ENCODE results near the gene ASAP2. TPM values are rescaled to one million over a fixed set of nuclear protein-coding genes. Genes with fewer than 3 reads are reported as not detected.

ASAP2 gene
- total RNA-seq, 2 experiments from 2014 or later: 0.16 TPM; not detected in 1

DNA sequence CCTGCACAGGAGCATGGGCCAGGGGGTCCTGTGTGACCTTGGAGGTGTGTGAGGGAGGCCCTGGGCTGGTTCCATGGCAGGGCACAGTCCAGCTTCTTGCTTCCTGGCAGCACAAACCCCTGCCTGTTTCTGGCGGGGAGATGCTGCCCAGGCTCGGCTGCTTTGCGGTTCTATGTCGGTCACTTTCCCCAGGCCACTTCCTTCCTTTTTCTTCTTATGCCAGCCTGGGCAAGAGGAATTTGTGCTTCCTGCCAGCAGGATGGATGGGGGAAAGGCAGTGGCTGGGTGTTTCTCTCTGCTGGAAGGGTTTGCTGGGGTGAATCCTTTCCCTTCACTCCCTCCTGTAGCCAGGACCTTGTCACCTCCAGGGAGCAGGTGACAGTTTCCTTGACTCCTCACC lies 24.3 kb downstream of the ASAP2 start:
- no peak for ATAC-seq (ENCODE audit: poor library complexity)
- peaks cover 0 to 10% of the 10 kb centered on the region in 2 experiments for H3K27me3 ChIP-seq (ENCODE audit: control insufficient read depth in 1 of 2, insufficient read depth in 2 of 2, low read length in 2 of 2)
- H3K4me1 ChIP-seq (ENCODE audit: insufficient read depth, low read length): no peaks in the 10 kb centered on the region
- Mint-ChIP-seq H3K4me1 (ENCODE audit: low read depth) (no peaks in the 10 kb centered on the region), H3K27me3 (peaks cover 25% of the 10 kb centered on the region), H3K9me3 (no peaks in the 10 kb centered on the region), H3K27ac (no peak overlapping the region), H3K36me3 (ENCODE audit: low read depth) (no peaks in the 10 kb centered on the region), H3K4me3 (no peak overlapping the region)
- H3K4me3 ChIP-seq (ENCODE audit: low read length): no peak overlapping the region
- TF ChIP-seq, protein P1, sequence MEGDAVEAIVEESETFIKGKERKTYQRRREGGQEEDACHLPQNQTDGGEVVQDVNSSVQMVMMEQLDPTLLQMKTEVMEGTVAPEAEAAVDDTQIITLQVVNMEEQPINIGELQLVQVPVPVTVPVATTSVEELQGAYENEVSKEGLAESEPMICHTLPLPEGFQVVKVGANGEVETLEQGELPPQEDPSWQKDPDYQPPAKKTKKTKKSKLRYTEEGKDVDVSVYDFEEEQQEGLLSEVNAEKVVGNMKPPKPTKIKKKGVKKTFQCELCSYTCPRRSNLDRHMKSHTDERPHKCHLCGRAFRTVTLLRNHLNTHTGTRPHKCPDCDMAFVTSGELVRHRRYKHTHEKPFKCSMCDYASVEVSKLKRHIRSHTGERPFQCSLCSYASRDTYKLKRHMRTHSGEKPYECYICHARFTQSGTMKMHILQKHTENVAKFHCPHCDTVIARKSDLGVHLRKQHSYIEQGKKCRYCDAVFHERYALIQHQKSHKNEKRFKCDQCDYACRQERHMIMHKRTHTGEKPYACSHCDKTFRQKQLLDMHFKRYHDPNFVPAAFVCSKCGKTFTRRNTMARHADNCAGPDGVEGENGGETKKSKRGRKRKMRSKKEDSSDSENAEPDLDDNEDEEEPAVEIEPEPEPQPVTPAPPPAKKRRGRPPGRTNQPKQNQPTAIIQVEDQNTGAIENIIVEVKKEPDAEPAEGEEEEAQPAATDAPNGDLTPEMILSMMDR (IDR thresholded peaks at IDR 0.05): no peak
- no peaks in the 10 kb centered on the region for H3K36me3 ChIP-seq (ENCODE audit: insufficient read depth, low read length)
- H3K9me3 ChIP-seq (ENCODE audit: control insufficient read depth in 1 of 2, insufficient read depth in 1 of 2, low read length in 2 of 2): no peaks in the 10 kb centered on the region
- ChIA-PET POLR2A (no interaction called here), CTCF (no interaction called here)
- no peak overlapping the region for H3K27ac ChIP-seq (ENCODE audit: low read depth in 1 of 2, low read length in 2 of 2)
- peak in 1 of 14 experiments; percentile 29 for DNase-seq
- intact Hi-C loops (cut with DNase I, micrococcal nuclease): no loop called here

DNA sequence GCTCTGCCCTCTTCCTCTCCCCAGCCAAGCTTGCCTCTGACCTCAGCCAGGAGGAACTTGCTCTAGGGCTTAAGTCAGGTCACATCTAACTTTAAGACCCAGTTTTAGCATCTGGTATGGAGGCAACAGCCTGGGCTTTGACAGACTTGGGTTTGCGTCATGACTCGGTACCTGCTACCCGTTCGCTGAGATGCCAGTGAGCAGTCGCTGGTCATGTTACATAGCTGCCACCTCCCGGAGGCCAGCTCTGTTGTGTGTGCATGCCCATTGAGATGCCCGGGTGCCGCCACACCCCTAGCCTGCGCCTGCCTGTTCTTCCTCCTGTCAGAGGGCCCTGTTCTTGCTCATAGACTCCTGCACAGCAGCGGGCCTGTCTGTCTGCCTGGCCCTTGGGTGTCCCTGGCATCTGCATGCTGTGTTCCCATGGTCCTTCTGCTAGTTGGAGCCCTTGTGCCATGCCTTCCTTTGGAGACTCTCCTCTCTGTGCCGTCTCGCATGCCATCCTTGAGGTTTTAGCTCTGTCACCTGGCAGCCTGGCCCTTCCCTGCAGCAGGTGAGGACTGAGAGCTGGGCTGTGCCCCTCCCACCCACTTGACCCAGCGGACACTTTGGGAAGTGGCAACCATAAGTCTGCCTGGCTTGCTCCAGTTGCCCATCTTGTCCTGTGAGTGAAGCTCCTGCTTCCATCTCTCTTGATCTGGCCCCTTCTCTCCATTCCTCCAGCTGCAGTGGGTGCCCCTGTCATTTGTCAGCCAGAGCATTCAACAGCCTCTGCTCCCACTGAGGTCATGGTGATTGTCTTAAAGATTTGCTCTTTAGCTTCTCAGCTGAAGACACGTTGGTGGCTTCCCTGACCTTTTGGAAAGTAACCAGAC lies 24.9 kb downstream of the ASAP2 start:
- intact Hi-C loops (cut with DNase I, micrococcal nuclease): no loop called here
- H3K36me3 ChIP-seq (ENCODE audit: insufficient read depth, low read length): no peaks in the 10 kb centered on the region
- ChIA-PET CTCF (no interaction called here), POLR2A (no interaction called here)
- no peaks in the 10 kb centered on the region for H3K4me1 ChIP-seq (ENCODE audit: insufficient read depth, low read length)
- no peaks in the 10 kb centered on the region for H3K4me1 Mint-ChIP-seq (ENCODE audit: low read depth)
- TF ChIP-seq, protein P1 (IDR thresholded peaks at IDR 0.05): no peak
- peaks cover 25% of the 10 kb centered on the region for H3K27me3 Mint-ChIP-seq
- ATAC-seq (ENCODE audit: poor library complexity) (no peak), DNase-seq (peak in 2 of 14 experiments; percentile 10 to 21)
- peaks cover 0 to 10% of the 10 kb centered on the region in 2 experiments for H3K27me3 ChIP-seq (ENCODE audit: control insufficient read depth in 1 of 2, insufficient read depth in 2 of 2, low read length in 2 of 2)
- H3K27ac Mint-ChIP-seq: no peak overlapping the region
- no peaks in the 10 kb centered on the region for H3K9me3 Mint-ChIP-seq
- no peaks in the 10 kb centered on the region for H3K36me3 Mint-ChIP-seq (ENCODE audit: low read depth)
- no peak overlapping the region for H3K4me3 Mint-ChIP-seq
- H3K27ac ChIP-seq (ENCODE audit: low read depth in 1 of 2, low read length in 2 of 2): no peak overlapping the region
- H3K4me3 ChIP-seq (ENCODE audit: low read length): no peak overlapping the region
- H3K9me3 ChIP-seq (ENCODE audit: control insufficient read depth in 1 of 2, insufficient read depth in 1 of 2, low read length in 2 of 2): no peaks in the 10 kb centered on the region

DNA sequence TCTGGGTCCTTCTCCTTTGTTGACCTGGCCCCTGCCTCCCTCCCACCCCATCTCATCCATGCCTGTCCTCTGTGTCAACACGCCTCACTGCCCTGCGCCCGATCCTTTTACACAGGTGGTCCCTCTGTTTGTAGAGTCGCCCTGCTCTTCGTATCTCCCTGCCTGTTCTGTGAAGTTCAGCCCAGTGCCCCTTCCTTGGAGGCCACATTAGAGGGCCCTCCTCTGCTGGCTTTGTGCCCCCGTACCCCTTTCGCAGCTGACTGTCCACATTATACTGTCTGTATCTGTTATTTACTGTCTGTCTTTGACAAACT lies 25.5 kb downstream of the ASAP2 start:
- no peak overlapping the region for H3K27ac Mint-ChIP-seq
- no peaks in the 10 kb centered on the region for H3K4me1 ChIP-seq (ENCODE audit: insufficient read depth, low read length)
- ChIA-PET CTCF (no interaction called here), POLR2A (no interaction called here)
- DNase-seq (no peak), ATAC-seq (ENCODE audit: poor library complexity) (no peak)
- intact Hi-C loops (cut with DNase I, micrococcal nuclease): no loop called here
- H3K9me3 Mint-ChIP-seq: no peaks in the 10 kb centered on the region
- H3K4me3 ChIP-seq (ENCODE audit: low read length): no peak overlapping the region
- no peak overlapping the region for H3K4me3 Mint-ChIP-seq
- no peak overlapping the region for H3K27ac ChIP-seq (ENCODE audit: low read depth in 1 of 2, low read length in 2 of 2)
- no peaks in the 10 kb centered on the region for H3K36me3 Mint-ChIP-seq (ENCODE audit: low read depth)
- no peaks in the 10 kb centered on the region for H3K36me3 ChIP-seq (ENCODE audit: insufficient read depth, low read length)
- no peaks in the 10 kb centered on the region for H3K9me3 ChIP-seq (ENCODE audit: control insufficient read depth in 1 of 2, insufficient read depth in 1 of 2, low read length in 2 of 2)
- H3K27me3 Mint-ChIP-seq: peaks cover 25% of the 10 kb centered on the region
- TF ChIP-seq, protein P1 (IDR thresholded peaks at IDR 0.05): no peak
- peaks cover 0 to 10% of the 10 kb centered on the region in 2 experiments for H3K27me3 ChIP-seq (ENCODE audit: control insufficient read depth in 1 of 2, insufficient read depth in 2 of 2, low read length in 2 of 2)
- no peaks in the 10 kb centered on the region for H3K4me1 Mint-ChIP-seq (ENCODE audit: low read depth)
